Large intestine (tissue), 3 donors: ENCODE results near the gene KDM2B. TPM values are rescaled to one million over a fixed set of nuclear protein-coding genes. Genes with fewer than 3 reads are reported as not detected.

Source experiments
- DNase-seq, 2 donors: peaks; one replicate each; pipeline versions ENCODE4 v3.0.0 to v3.0.0-alpha.2; 2013
- H3K27ac ChIP-seq: one replicate; pipeline ENCODE4 v1.5.1; 2013; ENCODE audit warnings: low read length
- H3K27me3 ChIP-seq: 2 replicates; pipeline ENCODE4 v1.6.1; 2013; ENCODE audit warnings: low read length; ENCODE audit not compliant: control insufficient read depth, insufficient read depth
- H3K36me3 ChIP-seq: 2 replicates; pipeline ENCODE4 v1.6.1; 2013; ENCODE audit warnings: low read length; ENCODE audit not compliant: control insufficient read depth, insufficient read depth
- H3K4me1 ChIP-seq: one replicate; pipeline ENCODE4 v1.6.1; 2013; ENCODE audit warnings: low read length; ENCODE audit not compliant: control insufficient read depth, insufficient read depth
- H3K4me3 ChIP-seq: one replicate; pipeline ENCODE4 v1.5.1; 2013; ENCODE audit warnings: low read length
- H3K9me3 ChIP-seq: one replicate; pipeline ENCODE4 v1.6.1; 2013; ENCODE audit warnings: mild to moderate bottlenecking, low read depth, low read length, moderate library complexity; ENCODE audit not compliant: control insufficient read depth
- WGBS: methylation state at CpG from one replicate; pipeline ENCODE4 v1.1.5; 2013; ENCODE audit warnings: low lambda C conversion rate; ENCODE audit not compliant: insufficient coverage; 5-methylcytosine and 5-hydroxymethylcytosine counted together
- polyA plus RNA-seq: library from polyadenylated mRNA; unstranded; fragments of 120-200 nt; gene quantifications from one replicate; pipeline ENCODE4 v1.2.1, GENCODE V29; 2013

The KDM2B gene
- polyA plus RNA-seq, 1 donor, result 22.3 TPM

- Histone ChIP-seq H3K27ac (no peak overlapping the region), H3K4me3 (no peak overlapping the region), H3K9me3 (no peaks in the 10 kb centered on the region), H3K4me1 (peaks cover 18% of the 10 kb centered on the region), H3K36me3 (peaks cover 15% of the 10 kb centered on the region), H3K27me3 (no peaks in the 10 kb centered on the region)
- 95% methylated on average over 4 of the region's 13 CpGs for WGBS
- DNase-seq, result no peak
Measured at GRCh38 chr12:121575952-121576625, 4.7 kb downstream of the KDM2B start.

- no peak overlapping the region for H3K4me3 ChIP-seq
- peaks cover 17% of the 10 kb centered on the region for H3K36me3 ChIP-seq
- no CpG with 5 or more reads among the region's 1 CpG for WGBS
- peaks cover 16% of the 10 kb centered on the region for H3K4me1 ChIP-seq
- no peaks in the 10 kb centered on the region for H3K27me3 ChIP-seq
- H3K27ac ChIP-seq, result no peak overlapping the region
- DNase-seq, result peak in 1 of 2 donors; percentile 20
- no peaks in the 10 kb centered on the region for H3K9me3 ChIP-seq
Measured at GRCh38 chr12:121575051-121575450, 5.8 kb downstream of the KDM2B start.

- H3K27me3 ChIP-seq, result no peaks in the 10 kb centered on the region
- peaks cover 17% of the 10 kb centered on the region for H3K36me3 ChIP-seq
- no peaks in the 10 kb centered on the region for H3K9me3 ChIP-seq
- no peak overlapping the region for H3K4me3 ChIP-seq
- H3K27ac ChIP-seq, result no peak overlapping the region
- DNase-seq, result peak in 1 of 2 donors; percentile 71
- peaks cover 16% of the 10 kb centered on the region for H3K4me1 ChIP-seq
- WGBS, result no CpG with 5 or more reads among the region's 11 CpGs
Measured at GRCh38 chr12:121574025-121574424, 6.8 kb downstream of the KDM2B start.

- Histone ChIP-seq H3K9me3 (no peaks in the 10 kb centered on the region), H3K27me3 (no peaks in the 10 kb centered on the region), H3K36me3 (peaks cover 17% of the 10 kb centered on the region), H3K4me1 (peaks cover 10% of the 10 kb centered on the region), H3K27ac (no peak overlapping the region), H3K4me3 (no peak overlapping the region)
- no peak for DNase-seq
- WGBS, result no CpG with 5 or more reads among the region's 9 CpGs
Measured at GRCh38 chr12:121571920-121572319, 8.9 kb downstream of the KDM2B start.

GRCh38 chr12:121570467-121571283, 10.1 kb downstream of the KDM2B start:
- WGBS, result no CpG with 5 or more reads among the region's 5 CpGs
- peaks cover 10% of the 10 kb centered on the region for H3K4me1 ChIP-seq
- no peaks in the 10 kb centered on the region for H3K9me3 ChIP-seq

DNA sequence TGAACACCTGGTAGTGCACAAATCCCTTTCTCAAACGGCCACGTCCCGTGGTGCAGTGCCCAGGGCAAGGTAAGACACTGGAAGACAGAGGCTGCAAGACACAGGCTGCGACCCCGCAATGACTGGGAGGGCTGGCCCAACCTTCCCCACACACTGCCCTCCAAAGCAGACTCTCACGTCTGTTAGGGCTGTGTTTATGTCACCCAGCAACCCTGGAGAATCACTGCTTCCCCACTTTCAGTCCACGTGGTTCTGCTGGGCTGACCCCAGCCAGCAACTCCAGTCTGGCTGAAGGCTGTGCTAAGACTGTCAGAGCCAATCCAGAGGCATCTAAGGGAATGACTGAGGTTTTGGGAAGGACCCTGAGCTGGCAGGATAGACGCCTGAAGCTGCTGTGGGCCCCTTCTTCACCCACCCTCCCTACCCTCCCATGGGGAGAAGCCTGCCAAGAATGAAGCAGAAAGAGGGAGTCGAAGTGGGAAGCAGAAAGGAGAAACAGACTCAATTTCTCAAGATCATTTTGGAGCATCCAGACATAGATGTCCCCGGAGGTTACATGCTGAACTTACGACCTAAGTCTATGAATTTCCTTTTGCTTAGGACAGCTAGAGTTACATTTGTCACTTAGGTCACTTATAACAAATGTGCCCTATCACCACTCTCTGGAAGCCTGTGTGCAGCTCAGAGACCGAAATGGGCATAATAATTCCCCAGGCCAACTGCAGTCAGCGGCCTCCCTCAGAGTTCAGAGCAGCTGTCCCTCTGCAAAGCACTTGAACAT, 11.7 kb downstream of the KDM2B start:
- no peaks in the 10 kb centered on the region for H3K9me3 ChIP-seq
- peak overlapping the region; percentile 51 for H3K27ac ChIP-seq
- H3K4me1 ChIP-seq, result peaks cover 2% of the 10 kb centered on the region
- 90% methylated on average over 2 of the region's 13 CpGs for WGBS
- peaks cover 7% of the 10 kb centered on the region for H3K36me3 ChIP-seq
- H3K4me3 ChIP-seq, result no peak overlapping the region
- peak; percentile 49 to 61 for DNase-seq
- H3K27me3 ChIP-seq, result no peaks in the 10 kb centered on the region

More at GRCh38 chr12:121570467-121571283, 10.1 kb downstream of the KDM2B start:
- DNase-seq, result no peak
- H3K27ac ChIP-seq, result no peak overlapping the region
- H3K36me3 ChIP-seq, result peaks cover 17% of the 10 kb centered on the region
- H3K27me3 ChIP-seq, result no peaks in the 10 kb centered on the region
- H3K4me3 ChIP-seq, result no peak overlapping the region

GRCh38 chr12:121568518-121568917, 12.3 kb downstream of the KDM2B start:
- Histone ChIP-seq H3K4me1 (no peaks in the 10 kb centered on the region), H3K9me3 (no peaks in the 10 kb centered on the region), H3K4me3 (no peak overlapping the region), H3K27ac (peak overlapping the region; percentile 29), H3K27me3 (no peaks in the 10 kb centered on the region), H3K36me3 (peaks cover 5% of the 10 kb centered on the region)
- DNase-seq, result no peak
- WGBS, result no CpG with 5 or more reads among the region's 7 CpGs

DNA sequence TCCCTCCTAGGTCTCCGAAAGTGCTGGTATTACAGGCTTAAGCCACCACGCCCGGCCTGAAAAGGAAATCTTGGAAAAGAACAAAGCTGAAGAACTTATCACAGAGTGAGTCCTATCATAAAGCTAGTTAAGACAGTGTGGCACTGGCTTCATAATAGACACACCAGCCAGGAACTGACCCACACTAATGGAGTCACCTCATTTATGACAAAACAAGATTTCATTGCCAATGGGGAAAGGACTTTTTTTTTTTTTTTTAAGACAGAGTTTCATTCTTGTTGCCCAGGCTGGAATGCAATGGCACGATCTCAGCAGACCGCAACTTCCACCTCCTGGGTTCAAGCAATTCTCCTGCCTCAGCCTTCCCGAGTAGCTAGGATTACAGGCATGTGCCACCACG, 15.7 kb downstream of the KDM2B start:
- no peak for DNase-seq
- no peaks in the 10 kb centered on the region for H3K9me3 ChIP-seq
- no peaks in the 10 kb centered on the region for H3K27me3 ChIP-seq
- H3K27ac ChIP-seq, result no peak overlapping the region
- H3K4me1 ChIP-seq, result no peaks in the 10 kb centered on the region
- H3K4me3 ChIP-seq, result no peak overlapping the region
- WGBS, result no CpG with 5 or more reads among the region's 7 CpGs
- peaks cover 2% of the 10 kb centered on the region for H3K36me3 ChIP-seq

DNA sequence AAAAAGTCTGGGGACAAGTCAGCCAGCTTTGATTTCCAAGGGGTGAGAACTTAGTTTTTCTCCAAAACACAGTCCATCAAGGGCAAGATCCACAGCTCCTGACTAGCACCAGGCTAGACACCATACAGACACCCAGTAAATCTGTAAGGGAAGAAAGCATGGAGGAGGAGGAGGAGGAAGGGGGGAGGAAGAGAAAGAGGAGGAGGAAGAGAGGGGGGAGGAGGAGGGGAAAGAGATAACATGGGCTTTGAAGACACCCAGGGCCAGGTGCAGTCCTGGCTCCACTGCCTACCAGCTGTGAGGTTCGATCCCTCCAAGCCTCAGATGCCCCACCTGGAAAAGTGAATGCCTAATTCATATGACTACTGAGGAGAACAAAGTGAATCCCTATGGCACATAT, 18.3 kb downstream of the KDM2B start:
- no peaks in the 10 kb centered on the region for H3K27me3 ChIP-seq
- H3K4me3 ChIP-seq, result no peak overlapping the region
- DNase-seq, result no peak
- no peaks in the 10 kb centered on the region for H3K4me1 ChIP-seq
- H3K9me3 ChIP-seq, result no peaks in the 10 kb centered on the region
- H3K36me3 ChIP-seq, result peaks cover 2% of the 10 kb centered on the region
- no peak overlapping the region for H3K27ac ChIP-seq
- no CpG with 5 or more reads among the region's 1 CpG for WGBS

- no peaks in the 10 kb centered on the region for H3K4me1 ChIP-seq
- peaks cover 2% of the 10 kb centered on the region for H3K36me3 ChIP-seq
- H3K9me3 ChIP-seq, result no peaks in the 10 kb centered on the region
- no peaks in the 10 kb centered on the region for H3K27me3 ChIP-seq
- no peak for DNase-seq
- H3K4me3 ChIP-seq, result no peak overlapping the region
- WGBS, result no CpG with 5 or more reads among the region's 16 CpGs
- H3K27ac ChIP-seq, result no peak overlapping the region
Measured at GRCh38 chr12:121561009-121561395, 19.8 kb downstream of the KDM2B start.
